A673 (cell line): ENCODE results near the gene CORO7. TPM values are rescaled to one million over a fixed set of nuclear protein-coding genes. Genes with fewer than 3 reads are reported as not detected.

Experiments
- BruUV-seq: library from RNA; stranded (reverse); fragments of 400-500 nt; replicated peaks from 2 replicates; lab custom pipeline; 2021; lab: Mats Ljungman, UMichigan
- CTCF ChIA-PET: fragments of 300-600 bp; sonication (Branson Sonifier 250); formaldehyde crosslinking; loops from one replicate; lab custom pipeline; 2022; ENCODE audit warnings: antibody characterized with exemption; lab: Charles Lee
- POLR2A ChIA-PET: fragments of 300-600 bp; sonication (Branson Sonifier 250); formaldehyde crosslinking; loops from one replicate; lab custom pipeline; 2022; ENCODE audit warnings: antibody characterized with exemption; ENCODE audit not compliant: low non-redundant PET; lab: Charles Lee
- DNase-seq: peaks from one replicate; pipeline ENCODE4 v3.0.0-alpha.2; 2015; ENCODE audit warnings: low spot score
- H3K27ac ChIP-seq: fragments of 200-600 bp; sonication (generic); 2 replicates; pipeline ENCODE4 v1.5.1; 2016; ENCODE audit warnings: mixed run types, low read depth, mild to moderate bottlenecking, mixed read lengths, antibody characterized with exemption, low read length; ENCODE audit not compliant: poor library complexity, severe bottlenecking
- H3K27me3 ChIP-seq: fragments of 200-600 bp; sonication (generic); replicated peaks from 2 replicates; pipeline ENCODE4 v1.6.1; 2017; ENCODE audit warnings: mixed run types, low read depth, mild to moderate bottlenecking, mixed read lengths, antibody characterized with exemption, low read length; ENCODE audit not compliant: insufficient read depth, poor library complexity
- H3K36me3 ChIP-seq: fragments of 200-600 bp; sonication (generic); 2 replicates; pipeline ENCODE4 v1.6.1; 2016; ENCODE audit warnings: mixed run types, mild to moderate bottlenecking, mixed read lengths, antibody characterized with exemption, low read length; ENCODE audit not compliant: insufficient read depth, poor library complexity, severe bottlenecking
- H3K4me1 ChIP-seq: fragments of 200-600 bp; sonication (generic); 2 replicates; pipeline ENCODE4 v1.6.1; 2017; ENCODE audit warnings: mixed run types, mild to moderate bottlenecking, mixed read lengths, antibody characterized with exemption, low read length; ENCODE audit not compliant: insufficient read depth, poor library complexity, severe bottlenecking
- H3K4me3 ChIP-seq: fragments of 200-600 bp; sonication (generic); 2 replicates; pipeline ENCODE4 v1.5.1; 2016; ENCODE audit warnings: low read depth, mixed run types, mild to moderate bottlenecking, mixed read lengths, low read length; ENCODE audit not compliant: poor library complexity, severe bottlenecking
- H3K9me3 ChIP-seq: fragments of 200-600 bp; sonication (generic); 2 replicates; pipeline ENCODE4 v1.6.1; 2016; ENCODE audit warnings: mixed run types, low read depth, mild to moderate bottlenecking, mixed read lengths, antibody characterized with exemption, low read length; ENCODE audit not compliant: poor library complexity, severe bottlenecking
- EZH2 ChIP-seq: fragments of 200-600 bp; sonication (generic); IDR thresholded peaks from 2 replicates; pipeline ENCODE4 v1.6.1; 2017; ENCODE audit warnings: borderline replicate concordance, low read depth, mild to moderate bottlenecking, mixed read lengths, antibody characterized with exemption, low read length; ENCODE audit not compliant: poor library complexity, severe bottlenecking
- intact Hi-C: fragments of 100-400 bp; cut with micrococcal nuclease; formaldehyde crosslinking; loops from one replicate; pipeline ENCODE4 v1.10.0; 2022; ENCODE audit not compliant: unreplicated experiment
- total RNA-seq: library from RNA; stranded (reverse); gene quantifications from 2 replicates; pipeline ENCODE4 v1.2.3, GENCODE V29; 2021
- TF ChIP-seq, protein P1 (sequence below): fragments of 300-800, 200-600 bp; sonication (generic); conservative IDR thresholded peaks from 2 replicates; pipeline ENCODE4 v1.5.1; 2017; ENCODE audit warnings: low read depth, mild to moderate bottlenecking, antibody characterized with exemption, low read length, moderate library complexity, mixed read lengths

CORO7 gene
- total RNA-seq, 1 experiment from 2014 or later = 24.4 TPM

DNA sequence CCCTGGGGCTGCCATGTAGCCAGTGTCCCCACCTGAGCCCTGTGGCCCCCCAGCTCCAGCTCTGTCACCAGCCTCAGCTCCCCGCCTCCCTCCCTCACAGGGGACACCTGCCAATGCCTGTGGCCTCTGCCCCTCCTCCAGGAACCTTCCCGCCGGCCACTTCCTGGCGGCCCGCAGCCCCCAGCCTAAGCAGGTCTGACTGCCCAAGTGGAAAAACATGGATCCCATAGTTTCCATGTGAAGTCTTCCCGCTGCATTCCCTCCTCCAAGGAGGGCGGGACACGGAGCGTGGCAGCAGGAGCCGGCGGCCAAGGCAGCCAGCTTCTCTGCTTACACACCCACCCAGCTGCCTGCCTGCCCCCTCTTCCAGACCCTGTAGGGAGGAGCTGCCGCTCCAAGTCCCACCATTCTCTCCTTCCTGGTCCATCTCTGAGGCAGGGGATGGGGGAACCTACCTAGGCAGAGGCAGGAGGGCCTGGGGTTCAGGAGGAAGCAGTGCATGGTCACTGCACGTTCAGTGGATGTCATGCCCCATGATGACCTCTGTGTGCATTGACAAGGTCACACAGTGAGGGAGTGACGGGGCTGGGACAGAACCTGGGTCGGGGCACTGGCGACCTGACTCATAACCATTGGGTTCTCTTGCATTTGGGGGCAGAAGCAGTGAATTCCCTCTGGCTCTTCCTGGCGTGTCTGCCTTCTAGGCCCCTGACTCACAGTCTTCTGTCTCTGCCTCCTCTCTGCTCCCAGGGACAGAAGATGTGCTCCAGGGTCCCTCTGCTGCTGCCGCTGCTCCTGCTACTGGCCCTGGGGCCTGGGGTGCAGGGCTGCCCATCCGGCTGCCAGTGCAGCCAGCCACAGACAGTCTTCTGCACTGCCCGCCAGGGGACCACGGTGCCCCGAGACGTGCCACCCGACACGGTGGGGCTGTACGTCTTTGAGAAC, 36.0 kb downstream of the CORO7 start:
- peak overlapping the region; percentile 37 for H3K27ac ChIP-seq
- CTCF ChIA-PET = interaction anchor here (0.7 kb wide), 1 partner anchor 47 kb away, joined by 7 read pairs; no protein-coding TSS in a partner anchor
- H3K4me3 ChIP-seq = no peak overlapping the region
- H3K27me3 ChIP-seq = no peaks in the 10 kb centered on the region
- H3K9me3 ChIP-seq = no peaks in the 10 kb centered on the region
- intact Hi-C loops = no loop called here
- DNase-seq = no peak
- no peaks in the 10 kb centered on the region for H3K4me1 ChIP-seq
- H3K36me3 ChIP-seq = no peaks in the 10 kb centered on the region
- TF ChIP-seq, protein P1, sequence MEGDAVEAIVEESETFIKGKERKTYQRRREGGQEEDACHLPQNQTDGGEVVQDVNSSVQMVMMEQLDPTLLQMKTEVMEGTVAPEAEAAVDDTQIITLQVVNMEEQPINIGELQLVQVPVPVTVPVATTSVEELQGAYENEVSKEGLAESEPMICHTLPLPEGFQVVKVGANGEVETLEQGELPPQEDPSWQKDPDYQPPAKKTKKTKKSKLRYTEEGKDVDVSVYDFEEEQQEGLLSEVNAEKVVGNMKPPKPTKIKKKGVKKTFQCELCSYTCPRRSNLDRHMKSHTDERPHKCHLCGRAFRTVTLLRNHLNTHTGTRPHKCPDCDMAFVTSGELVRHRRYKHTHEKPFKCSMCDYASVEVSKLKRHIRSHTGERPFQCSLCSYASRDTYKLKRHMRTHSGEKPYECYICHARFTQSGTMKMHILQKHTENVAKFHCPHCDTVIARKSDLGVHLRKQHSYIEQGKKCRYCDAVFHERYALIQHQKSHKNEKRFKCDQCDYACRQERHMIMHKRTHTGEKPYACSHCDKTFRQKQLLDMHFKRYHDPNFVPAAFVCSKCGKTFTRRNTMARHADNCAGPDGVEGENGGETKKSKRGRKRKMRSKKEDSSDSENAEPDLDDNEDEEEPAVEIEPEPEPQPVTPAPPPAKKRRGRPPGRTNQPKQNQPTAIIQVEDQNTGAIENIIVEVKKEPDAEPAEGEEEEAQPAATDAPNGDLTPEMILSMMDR = no peak
- no peak for TF ChIP-seq EZH2
- BruUV-seq = no TSS peak
- POLR2A ChIA-PET = no interaction called here

DNA sequence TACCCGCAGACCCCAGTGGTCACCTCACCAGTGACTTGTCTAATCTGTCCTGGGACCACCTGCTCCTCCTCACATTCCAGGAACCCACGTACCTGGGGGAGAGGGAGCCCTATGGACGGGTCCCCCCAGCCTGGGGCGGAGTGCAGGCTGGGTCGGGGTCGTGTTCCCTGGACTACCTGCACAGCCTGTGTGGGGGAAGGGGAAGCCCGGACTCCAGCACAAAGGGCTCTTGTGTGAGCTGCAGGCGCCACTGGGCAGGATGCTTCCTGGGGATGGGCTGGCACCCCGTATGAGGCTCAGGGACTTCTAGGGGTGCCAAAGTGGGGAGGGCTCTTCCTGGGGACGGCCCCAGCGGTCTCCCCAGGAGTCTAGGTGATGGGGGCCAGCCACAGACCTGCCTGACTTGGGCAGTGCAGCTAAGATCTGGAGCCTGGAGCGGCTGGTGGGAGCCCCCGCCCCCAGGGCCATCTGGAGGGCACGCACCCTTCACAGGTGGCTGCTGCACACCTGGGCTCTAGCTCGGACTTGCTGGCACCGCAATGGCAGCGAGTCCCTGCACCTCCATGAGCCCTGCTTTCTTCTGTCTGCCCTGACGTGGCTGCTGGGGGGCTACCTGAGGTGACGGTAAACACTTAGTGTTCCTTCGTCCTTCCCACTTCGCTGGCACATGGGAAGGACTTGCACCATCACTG, 37.3 kb downstream of the CORO7 start:
- Histone ChIP-seq H3K9me3 (no peaks in the 10 kb centered on the region), H3K4me1 (peaks cover 11% of the 10 kb centered on the region), H3K36me3 (no peaks in the 10 kb centered on the region), H3K27me3 (no peaks in the 10 kb centered on the region), H3K4me3 (no peak overlapping the region), H3K27ac (no peak overlapping the region)
- TF ChIP-seq EZH2 = no peak
- TF ChIP-seq, protein P1 = no peak
- no peak for DNase-seq
- ChIA-PET CTCF (no interaction called here), POLR2A (no interaction called here)
- no TSS peak for BruUV-seq
- intact Hi-C loops = no loop called here

DNA sequence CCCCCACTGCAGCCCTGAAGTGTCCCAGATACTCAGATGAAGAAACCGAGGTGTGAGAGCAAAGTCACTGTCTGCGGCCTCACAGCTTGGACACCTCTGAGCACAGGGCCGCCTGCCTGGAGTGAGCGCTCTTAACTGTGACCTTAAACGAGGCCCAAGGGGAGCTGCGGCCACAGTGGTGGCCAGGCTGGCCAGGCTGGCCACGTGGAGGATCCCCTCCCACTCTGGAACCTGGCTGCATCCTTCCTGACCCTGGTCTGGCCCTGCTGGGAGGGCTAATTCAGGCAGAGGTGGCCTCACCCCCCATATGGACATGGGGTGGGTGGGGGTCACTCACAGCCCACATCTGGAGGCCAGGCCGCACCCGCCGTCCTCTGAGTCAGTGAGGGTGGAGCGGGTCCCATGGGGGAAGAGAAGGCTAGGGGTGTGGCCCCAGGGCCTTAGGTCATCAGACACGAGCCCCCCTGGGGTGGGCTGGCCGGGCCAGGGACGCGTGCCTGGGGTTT, 38.2 kb downstream of the CORO7 start:
- H3K36me3 ChIP-seq = no peaks in the 10 kb centered on the region

More for the DNA sequence above, 38.2 kb downstream of the CORO7 start:
- ChIA-PET CTCF (no interaction called here), POLR2A (no interaction called here)
- BruUV-seq = no TSS peak
- Histone ChIP-seq H3K27ac (no peak overlapping the region), H3K4me1 (peaks cover 20% of the 10 kb centered on the region), H3K4me3 (no peak overlapping the region), H3K27me3 (no peaks in the 10 kb centered on the region), H3K9me3 (no peaks in the 10 kb centered on the region)
- TF ChIP-seq, protein P1 = no peak
- TF ChIP-seq EZH2 = no peak
- intact Hi-C loops = no loop called here
- no peak for DNase-seq
